HepG2 (cell line): Measurements from ENCODE around the gene RILP. TPM values are rescaled to one million over a fixed set of nuclear protein-coding genes. Genes with fewer than 3 reads are reported as not detected.

Experiments used
- BRD4 ChIP-seq: sonication (generic); formaldehyde crosslinking; IDR thresholded peaks from 2 replicates; pipeline ENCODE4 v1.4.0; 2020; ENCODE audit warnings: missing genetic modification reagents
- NCOR1 ChIP-seq: fragments of 200-600 bp; sonication (generic); IDR thresholded peaks from 2 replicates; pipeline ENCODE4 v1.7.0; 2017; ENCODE audit warnings: antibody characterized with exemption, low read length, borderline replicate concordance
- polyA plus RNA-seq, 8 experiments: library from polyadenylated mRNA; depleted of rRNA in 3 of 8; stranded (reverse) in 7 of 8; unstranded in 1 of 8; fragments of >200 nt; fragmentation: Illumina TruSeq in 4 of 8; extraction: Trizol in 4 of 8; gene quantifications; 2 replicates each; pipeline versions ENCODE4 v1.2.1 to v1.2.3, GENCODE V29; 2011 to 2016; ENCODE audit warnings: low read depth in 4 of 8, missing spikeins in 1 of 8, mixed read lengths in 1 of 8; ENCODE audit not compliant: insufficient read depth in 1 of 8
- total RNA-seq, 5 experiments: library from RNA; depleted of rRNA; stranded (reverse); fragments of >200 nt; fragmentation: Illumina TruSeq; extraction: Trizol; gene quantifications; 2 replicates each; pipeline ENCODE4 v1.2.3, GENCODE V29; 2016; ENCODE audit warnings: low read depth in 1 of 5
- TF ChIP-seq, protein P1 (sequence below), 2 experiments: sonication (generic) in 1 of 2; formaldehyde crosslinking in 1 of 2; IDR thresholded peaks; 2 replicates each; pipeline versions ENCODE4 v1.6.1 to v1.9.0; 2014 to 2022; ENCODE audit warnings: antibody characterized with exemption in 1 of 2, borderline replicate concordance in 1 of 2, inconsistent platforms in 1 of 2, low read depth in 1 of 2, missing genetic modification reagents in 1 of 2

Gene RILP
- total and polyA plus RNA-seq, 2 of the 13 experiments (the other 11 are each of a cell fraction or from before 2014, with no cell fraction given): 6.6 to 8.1 TPM

DNA sequence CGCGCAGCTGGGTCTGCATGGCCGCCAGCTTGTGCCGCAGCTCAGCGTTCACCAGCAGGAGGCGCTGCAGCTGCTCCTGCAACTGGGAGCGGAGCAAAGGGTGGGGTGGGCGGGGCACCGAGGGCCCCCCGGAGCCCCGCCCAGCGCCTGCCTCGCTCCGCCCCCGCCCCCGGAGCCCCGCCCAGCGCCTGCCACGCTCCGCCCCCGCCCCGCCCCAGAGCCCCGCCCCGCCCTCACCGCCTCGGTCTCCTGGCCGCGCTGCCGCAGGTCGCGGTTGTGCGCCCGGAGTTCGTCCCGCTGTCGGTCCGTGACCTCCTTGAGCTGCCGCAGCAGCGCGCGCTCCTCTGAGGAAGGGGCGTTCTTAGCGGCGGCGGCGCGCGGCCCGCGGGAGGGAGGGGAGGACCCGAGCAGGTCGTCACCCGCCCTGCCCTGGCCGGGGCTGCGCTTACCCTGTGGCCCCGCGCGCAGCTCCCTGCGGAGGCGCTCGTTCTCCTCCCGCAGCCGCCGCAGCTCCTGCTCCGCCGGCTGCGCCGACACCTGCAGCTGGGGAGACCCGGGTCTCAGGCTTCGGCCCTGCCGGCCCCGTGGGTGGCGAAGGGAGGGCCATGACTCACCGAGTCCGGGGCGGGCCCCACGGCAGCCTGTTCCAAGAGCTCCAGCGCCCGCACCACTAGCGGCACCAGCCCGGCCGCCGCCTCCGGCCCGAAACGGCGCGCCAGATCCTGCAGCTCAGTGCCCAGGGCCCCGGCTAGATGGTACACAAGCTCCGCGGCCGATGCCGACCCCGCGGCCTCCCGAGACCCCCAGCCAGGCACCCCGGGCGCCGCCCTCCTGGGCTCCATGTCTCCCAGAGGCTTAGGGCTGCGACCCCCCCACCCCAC lies 463 bp downstream of the RILP start (continued):
- TF ChIP-seq, protein P1, sequence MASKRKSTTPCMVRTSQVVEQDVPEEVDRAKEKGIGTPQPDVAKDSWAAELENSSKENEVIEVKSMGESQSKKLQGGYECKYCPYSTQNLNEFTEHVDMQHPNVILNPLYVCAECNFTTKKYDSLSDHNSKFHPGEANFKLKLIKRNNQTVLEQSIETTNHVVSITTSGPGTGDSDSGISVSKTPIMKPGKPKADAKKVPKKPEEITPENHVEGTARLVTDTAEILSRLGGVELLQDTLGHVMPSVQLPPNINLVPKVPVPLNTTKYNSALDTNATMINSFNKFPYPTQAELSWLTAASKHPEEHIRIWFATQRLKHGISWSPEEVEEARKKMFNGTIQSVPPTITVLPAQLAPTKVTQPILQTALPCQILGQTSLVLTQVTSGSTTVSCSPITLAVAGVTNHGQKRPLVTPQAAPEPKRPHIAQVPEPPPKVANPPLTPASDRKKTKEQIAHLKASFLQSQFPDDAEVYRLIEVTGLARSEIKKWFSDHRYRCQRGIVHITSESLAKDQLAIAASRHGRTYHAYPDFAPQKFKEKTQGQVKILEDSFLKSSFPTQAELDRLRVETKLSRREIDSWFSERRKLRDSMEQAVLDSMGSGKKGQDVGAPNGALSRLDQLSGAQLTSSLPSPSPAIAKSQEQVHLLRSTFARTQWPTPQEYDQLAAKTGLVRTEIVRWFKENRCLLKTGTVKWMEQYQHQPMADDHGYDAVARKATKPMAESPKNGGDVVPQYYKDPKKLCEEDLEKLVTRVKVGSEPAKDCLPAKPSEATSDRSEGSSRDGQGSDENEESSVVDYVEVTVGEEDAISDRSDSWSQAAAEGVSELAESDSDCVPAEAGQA (IDR thresholded peaks at IDR 0.05; ENCODE audit: low read depth): no peak
- TF ChIP-seq, protein P1 (CRISPR knock-in tag; IDR thresholded peaks at IDR 0.05; ENCODE audit: borderline replicate concordance): no peak
- TF ChIP-seq BRD4 (CRISPR knock-in tag): peak; percentile 31; the same call in 1 of the 2 replicates
- no peak for TF ChIP-seq NCOR1
